ENCODE results near the gene OTUB1.

The OTUB1 gene

DNA sequence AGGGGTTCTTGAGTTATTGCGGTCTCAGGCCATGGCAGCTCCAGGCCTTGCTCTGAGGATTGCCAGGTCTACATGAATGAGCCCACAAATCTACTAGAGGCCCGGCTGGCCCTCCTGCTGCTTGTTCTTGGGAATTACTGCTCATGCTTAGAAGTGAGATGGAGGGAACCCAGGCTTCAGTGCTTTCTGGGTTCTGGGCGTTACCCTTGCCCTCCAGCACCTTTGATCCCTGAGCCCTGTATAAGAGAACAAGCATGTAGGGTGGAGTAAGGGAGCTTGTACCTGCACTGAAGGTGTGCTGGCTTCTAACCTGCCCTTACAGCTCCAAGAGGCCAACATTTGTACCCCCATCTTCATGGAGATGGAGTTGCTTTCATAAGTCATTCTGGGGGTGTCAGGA, 43.4 kb upstream of the OTUB1 start:
- no peak for TF ChIP-seq CTCF (IDR thresholded peaks at IDR 0.05)
- H3K4me3 ChIP-seq, result no peak overlapping the region
- no peak for DNase-seq (ENCODE audit: low spot score)
- no peak overlapping the region for H3K27ac ChIP-seq

- TF ChIP-seq CTCF (IDR thresholded peaks at IDR 0.05), result no peak
- no peak for DNase-seq (ENCODE audit: low spot score)
- H3K27ac ChIP-seq, result peak overlapping the region; percentile 60 to 75
- no peak overlapping the region for H3K4me3 ChIP-seq
Measured at GRCh38 chr11:63944987-63945386, 41.3 kb upstream of the OTUB1 start.

GRCh38 chr11:63945477-63946163, 40.6 kb upstream of the OTUB1 start:
- peak; percentile 87 for DNase-seq (ENCODE audit: low spot score)
- Histone ChIP-seq H3K4me3 (peak overlapping the region; percentile 50), H3K27ac (peak overlapping the region; percentile 60 to 75)
- TF ChIP-seq CTCF (IDR thresholded peaks at IDR 0.05), result peak; percentile 78

- Histone ChIP-seq H3K27ac (no peak overlapping the region), H3K4me3 (no peak overlapping the region)
- TF ChIP-seq CTCF (IDR thresholded peaks at IDR 0.05), result no peak
- no peak for DNase-seq (ENCODE audit: low spot score)
Measured at GRCh38 chr11:63951779-63952536, 34.3 kb upstream of the OTUB1 start.

DNA sequence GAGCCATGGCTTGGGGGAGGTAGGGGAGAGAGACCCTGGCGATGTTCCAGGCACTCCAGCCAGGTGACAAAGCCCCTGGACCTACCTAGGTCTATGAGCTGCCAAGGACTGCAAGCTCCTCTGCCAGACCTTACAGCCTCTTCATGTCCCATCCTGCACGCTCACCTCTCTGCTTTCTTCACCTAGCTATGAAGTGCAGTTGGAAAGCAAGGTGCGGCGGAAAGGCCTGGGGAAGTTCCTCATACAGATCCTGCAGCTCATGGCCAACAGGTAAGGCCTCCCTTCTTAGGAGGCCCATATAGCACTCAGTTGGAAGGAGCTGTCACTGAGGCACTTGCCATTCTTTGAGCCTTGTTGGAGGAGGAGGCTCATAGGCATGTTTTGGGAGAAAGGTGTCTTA, 33.7 kb upstream of the OTUB1 start:
- no peak for DNase-seq (ENCODE audit: low spot score)
- Histone ChIP-seq H3K27ac (no peak overlapping the region), H3K4me3 (no peak overlapping the region)
- no peak for TF ChIP-seq CTCF (IDR thresholded peaks at IDR 0.05)

- no peak overlapping the region for H3K4me3 ChIP-seq
- DNase-seq (ENCODE audit: low spot score), result no peak
- no peak overlapping the region for H3K27ac ChIP-seq
- no peak for TF ChIP-seq CTCF (IDR thresholded peaks at IDR 0.05)
Measured at GRCh38 chr11:63958008-63958407, 28.2 kb upstream of the OTUB1 start.

Data from coronary artery (tissue), 2 donors.